GM18517 (cell line): ENCODE measurements around the gene DIPK2A.
A peak's percentile ranks its signal among the peaks of the same experiment; 100 is the strongest.

Experiments used
- ATAC-seq: cut with Tn5 transposase; IDR thresholded peaks from one replicate; pipeline ENCODE4 v1.9.1; 2021; ENCODE audit warnings: mild to moderate bottlenecking, moderate library complexity; ENCODE audit not compliant: unreplicated experiment

The DIPK2A gene

GRCh38 chr3:143971359-143972154, at the start of gene DIPK2A:
DIPK2A (plus strand) TSS chr3:143971823; CDS start chr3:143972333, 510 bp downstream.
- peak; percentile 51 for ATAC-seq

GRCh38 chr3:143924522-143925285, 46.9 kb upstream of the DIPK2A start:
- peak; percentile 67 for ATAC-seq

GRCh38 chr3:143928056-143928455, 43.6 kb upstream of the DIPK2A start:
- no peak for ATAC-seq

GRCh38 chr3:143928541-143929255, 42.9 kb upstream of the DIPK2A start:
- no peak for ATAC-seq

GRCh38 chr3:143934791-143935190, 36.8 kb upstream of the DIPK2A start:
- no peak for ATAC-seq

GRCh38 chr3:143935678-143936077, 35.9 kb upstream of the DIPK2A start:
- no peak for ATAC-seq

- no peak for ATAC-seq
These were observed 20.8 kb upstream of the DIPK2A start for GRCh38 chr3:143950810-143951209.

- ATAC-seq, result peak; percentile 84
These were observed 20.2 kb upstream of the DIPK2A start for GRCh38 chr3:143951351-143951971.

- no peak for ATAC-seq
These were observed 19.0 kb upstream of the DIPK2A start for GRCh38 chr3:143952569-143953072.

- no peak for ATAC-seq
These were observed 16.5 kb upstream of the DIPK2A start for GRCh38 chr3:143955113-143955512.

GRCh38 chr3:143956838-143957237, 14.8 kb upstream of the DIPK2A start:
- ATAC-seq, result no peak

- ATAC-seq, result no peak
These were observed 14.2 kb upstream of the DIPK2A start for GRCh38 chr3:143957453-143957852.

GRCh38 chr3:143958966-143959365, 12.7 kb upstream of the DIPK2A start:
- no peak for ATAC-seq

- ATAC-seq, result no peak
These were observed 10.3 kb upstream of the DIPK2A start for GRCh38 chr3:143961342-143961741.

GRCh38 chr3:143963946-143964345, 7.7 kb upstream of the DIPK2A start:
- no peak for ATAC-seq

GRCh38 chr3:143970773-143971358, 757 bp upstream of the DIPK2A start:
- ATAC-seq, result peak; percentile 19

- no peak for ATAC-seq
These were observed 507 bp downstream of the DIPK2A start for GRCh38 chr3:143972155-143972504.

GRCh38 chr3:143972505-143973258, 1.1 kb downstream of the DIPK2A start:
- peak; percentile 30 for ATAC-seq

GRCh38 chr3:143973259-143974021, 1.8 kb downstream of the DIPK2A start:
- ATAC-seq, result peak; percentile 42
